Measurements from ENCODE around the gene CFAP68. TPM values are rescaled to one million over a fixed set of nuclear protein-coding genes. Genes with fewer than 3 reads are reported as not detected.
"Not testable (repeated sequence)": the region's sequence is repeated elsewhere in the genome, so short reads cannot be mapped to it uniquely, and the experiment has no call there.

The CFAP68 gene
- polyA plus RNA-seq, 3 donors: 21.3 to 37.8 (median 29.8) TPM

DNA sequence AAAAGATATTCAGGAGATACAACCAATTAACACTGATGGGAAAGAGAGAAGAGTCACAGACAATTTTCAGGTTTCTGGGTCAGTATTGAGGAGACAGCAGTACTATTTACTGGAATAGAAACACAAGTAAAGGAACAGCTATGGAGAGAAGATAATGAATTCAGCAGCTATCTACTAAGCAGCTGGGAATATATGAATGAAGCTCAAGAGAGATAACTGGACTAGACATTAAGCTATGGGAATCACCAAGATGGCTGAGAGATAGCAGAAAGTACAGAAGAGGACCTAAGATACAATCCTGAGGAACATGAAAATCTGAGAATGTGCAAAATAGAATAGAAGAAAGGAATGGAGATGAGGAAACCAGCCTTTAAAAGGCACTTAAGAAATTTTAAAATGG lies 23.8 kb upstream of the CFAP68 start:
- no peak overlapping the region for H3K27ac ChIP-seq (ENCODE audit: low read depth, low read length)

DNA sequence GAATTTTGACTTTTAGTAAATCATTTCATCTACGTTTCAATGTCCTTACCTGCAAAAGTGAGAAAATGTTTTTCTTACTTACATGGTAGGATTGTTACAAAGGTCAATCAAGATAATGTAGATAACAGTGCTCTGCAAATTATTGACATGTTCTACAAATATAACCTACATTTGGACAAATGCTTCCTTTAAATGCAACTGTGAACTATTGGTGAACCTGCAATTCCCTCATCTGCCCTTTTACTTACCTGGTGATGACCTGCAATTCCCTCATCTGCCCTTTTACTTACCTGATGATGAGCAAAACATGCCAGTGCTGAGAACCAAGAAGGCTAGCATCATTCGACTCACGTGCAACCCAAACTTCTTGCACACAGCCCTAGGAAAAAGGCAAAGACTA lies 19.1 kb upstream of the CFAP68 start:
- no peak overlapping the region for H3K27ac ChIP-seq (ENCODE audit: low read depth, low read length)
- 76 to 95% (median 95%) methylated on average over 3 of the region's 3 CpGs for WGBS, 3 donors

DNA sequence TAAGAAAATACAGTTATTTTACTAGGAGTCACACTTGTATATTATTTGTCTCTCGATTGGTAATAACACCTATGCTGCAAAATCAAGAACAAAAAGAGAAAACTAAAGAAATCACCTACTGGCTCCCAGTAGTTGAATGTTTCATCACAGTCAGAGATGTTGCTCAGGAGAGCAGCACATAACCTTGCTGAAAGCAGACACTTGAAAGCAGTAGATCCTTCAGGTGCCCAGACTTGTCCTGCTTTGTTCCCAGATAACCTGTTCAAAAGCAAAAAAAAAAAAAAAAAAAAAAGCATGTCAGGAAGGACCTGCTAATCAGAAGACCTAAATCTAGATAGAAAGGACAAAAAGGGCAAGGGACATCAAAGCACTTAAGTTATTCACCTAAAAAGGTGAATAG lies 9.2 kb upstream of the CFAP68 start:
- no peak overlapping the region for H3K27ac ChIP-seq (ENCODE audit: low read depth, low read length)
- 75 to 93% (median 90%) methylated on average over 1 of the region's 1 CpG for WGBS, 3 donors

DNA sequence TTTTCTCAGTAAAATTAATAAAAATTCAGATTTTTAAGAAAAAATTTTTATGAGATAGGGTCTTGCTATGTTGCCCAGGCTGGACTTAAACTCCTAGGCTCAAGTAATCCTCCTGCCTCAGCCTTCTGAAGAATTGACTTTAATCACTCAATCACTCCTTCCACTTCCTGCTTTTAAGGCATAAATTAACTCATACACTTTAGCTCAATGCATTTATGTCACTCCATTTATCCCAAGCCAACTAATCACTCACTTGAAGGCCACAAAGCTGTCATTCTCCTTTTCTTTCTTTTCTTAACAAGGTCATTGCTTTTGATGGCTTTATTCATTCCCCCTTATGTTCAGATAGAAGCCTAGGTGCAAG lies 8.8 kb upstream of the CFAP68 start:
- H3K27ac ChIP-seq (ENCODE audit: low read depth, low read length): no peak overlapping the region

DNA sequence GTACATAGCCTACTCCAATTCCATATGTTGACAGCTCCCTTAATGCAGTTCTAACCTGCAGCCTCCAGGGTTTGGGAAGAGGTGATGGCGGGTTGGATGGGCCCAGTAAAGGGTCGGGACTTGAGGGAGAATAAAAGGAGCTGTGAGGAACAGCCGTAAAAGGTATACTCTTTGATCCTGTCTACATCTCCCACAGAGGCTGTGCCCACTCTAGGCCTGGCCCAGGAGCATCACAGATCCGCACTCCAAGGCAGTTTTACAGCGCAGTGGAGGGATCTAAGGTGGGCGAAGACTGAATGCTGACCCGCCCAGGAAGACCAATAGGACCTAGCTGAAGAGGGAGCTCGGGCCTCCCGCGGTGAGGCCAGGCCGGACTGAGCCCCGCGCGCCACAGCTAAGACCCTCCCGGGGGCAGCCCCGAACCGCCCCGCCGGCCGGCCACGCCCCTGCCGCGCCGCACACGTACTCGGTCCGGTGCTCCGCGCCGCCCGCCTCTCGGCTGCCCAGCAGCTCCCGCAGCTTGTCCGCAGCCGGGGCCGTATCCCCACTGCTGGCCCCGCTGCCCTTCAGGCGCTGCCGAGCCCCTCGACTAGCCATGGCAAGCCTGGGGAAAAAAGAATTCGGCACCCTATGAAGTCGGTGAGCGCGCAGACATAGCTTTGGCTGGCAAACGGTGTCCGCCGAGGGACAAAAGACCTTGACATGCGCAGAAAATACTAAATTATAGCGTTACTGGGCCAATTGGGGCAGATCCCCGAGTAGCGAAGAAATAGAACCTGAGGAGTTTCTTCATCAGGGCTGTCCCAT lies 8.3 kb upstream of the CFAP68 start, which contains the start of gene ALG9:
Gene ALG9, minus strand, starts transcription at position 696 of the 807 bp plus-strand sequence. Its CDS starts 99 bp downstream, at position 597.
- 0 to 1% (median 0%) methylated on average over 50 to 51 of the region's 51 CpGs for WGBS, 3 donors
- H3K27ac ChIP-seq (ENCODE audit: low read depth, low read length): no peak within 1 kb of the TSS

DNA sequence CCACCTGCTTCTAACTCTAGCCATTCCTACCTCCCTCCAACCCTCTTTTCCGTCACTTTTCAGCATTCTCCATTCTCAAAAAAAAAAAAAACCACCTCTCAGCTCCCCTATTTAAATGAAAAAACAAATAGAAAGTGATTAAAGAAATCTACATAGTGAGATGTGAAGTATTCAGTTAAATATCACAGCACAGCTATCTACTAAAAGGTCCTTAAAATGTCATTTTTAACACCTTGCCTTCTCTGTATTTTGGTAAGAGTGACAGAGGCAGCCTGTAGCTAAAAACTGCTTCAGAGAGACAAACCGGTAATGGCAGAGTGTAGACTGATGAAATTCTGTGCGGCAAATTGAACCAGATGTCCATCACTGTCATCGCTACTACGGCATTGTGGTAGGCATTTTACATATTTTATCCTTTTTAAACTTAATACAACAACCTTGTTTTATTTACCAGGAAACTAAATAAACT lies 7.6 kb upstream of the CFAP68 start:
- 45 to 60% (median 57%) methylated on average over 5 of the region's 5 CpGs for WGBS, 3 donors
- H3K27ac ChIP-seq (ENCODE audit: low read depth, low read length): no peak overlapping the region

DNA sequence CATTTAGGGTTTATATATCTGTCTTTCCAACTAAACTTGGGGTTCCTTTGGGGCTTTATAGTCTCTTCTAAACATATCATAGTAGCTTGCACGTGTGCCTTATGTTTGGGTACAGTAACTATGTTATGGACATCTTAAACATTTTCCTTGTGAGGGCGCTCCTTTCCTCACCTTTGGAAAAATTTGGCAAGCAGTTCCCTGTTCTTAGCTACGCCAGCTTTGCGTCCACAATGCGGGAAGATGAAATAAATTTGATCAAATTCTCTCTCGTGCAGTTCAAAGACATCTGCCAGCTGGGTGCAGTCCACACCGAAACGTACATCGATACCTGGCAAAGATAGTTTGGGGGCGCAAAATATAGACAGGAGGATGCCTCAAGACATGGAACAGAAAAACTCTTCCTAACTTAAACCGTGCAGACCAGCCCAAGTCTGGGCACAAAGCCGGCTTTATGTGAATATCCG lies 924 bp upstream of the CFAP68 start:
- 0% methylated on average over 13 of the region's 13 CpGs for WGBS, 3 donors
- peak overlapping the region; percentile 28 for H3K27ac ChIP-seq (ENCODE audit: low read depth, low read length)

DNA sequence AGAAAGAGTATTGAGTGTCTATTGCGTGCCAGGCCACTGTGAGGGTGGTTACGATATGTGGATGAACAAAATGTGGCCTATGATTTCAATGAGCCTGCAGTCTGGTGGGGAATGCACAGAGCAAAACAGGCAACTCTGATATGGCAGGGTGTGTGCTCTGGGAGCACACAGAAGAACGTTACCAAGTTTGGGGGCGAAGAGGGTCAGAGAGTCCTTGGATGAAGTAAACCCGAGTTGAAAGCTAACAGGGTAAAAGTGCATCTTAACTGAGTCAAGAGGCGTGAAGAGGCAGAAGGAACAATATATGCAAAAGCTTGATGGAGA lies 258 bp downstream of the CFAP68 start:
- no peak overlapping the region for H3K27ac ChIP-seq (ENCODE audit: low read depth, low read length)
- WGBS, 3 donors: 30 to 51% (median 41%) methylated on average over 6 of the region's 6 CpGs

DNA sequence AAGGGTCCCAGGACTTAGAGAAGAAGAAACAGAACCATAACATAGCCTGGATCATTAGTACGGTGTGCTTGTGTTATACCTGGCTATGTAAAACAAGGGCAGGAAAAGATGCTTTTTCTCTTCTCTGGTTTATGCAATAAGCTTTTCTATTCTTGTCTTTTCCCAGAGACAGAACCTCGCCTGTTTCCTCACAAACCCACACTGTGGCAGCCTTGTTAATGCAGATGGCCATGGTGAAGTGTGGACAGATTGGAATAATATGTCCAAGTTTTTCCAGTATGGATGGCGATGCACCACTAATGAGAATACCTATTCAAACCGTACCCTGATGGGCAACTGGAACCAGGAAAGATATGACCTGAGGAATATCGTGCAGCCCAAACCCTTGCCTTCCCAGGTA lies 2.9 kb downstream of the CFAP68 start:
- 86 to 93% (median 92%) methylated on average over 5 of the region's 5 CpGs for WGBS, 3 donors
- no peak overlapping the region for H3K27ac ChIP-seq (ENCODE audit: low read depth, low read length)

DNA sequence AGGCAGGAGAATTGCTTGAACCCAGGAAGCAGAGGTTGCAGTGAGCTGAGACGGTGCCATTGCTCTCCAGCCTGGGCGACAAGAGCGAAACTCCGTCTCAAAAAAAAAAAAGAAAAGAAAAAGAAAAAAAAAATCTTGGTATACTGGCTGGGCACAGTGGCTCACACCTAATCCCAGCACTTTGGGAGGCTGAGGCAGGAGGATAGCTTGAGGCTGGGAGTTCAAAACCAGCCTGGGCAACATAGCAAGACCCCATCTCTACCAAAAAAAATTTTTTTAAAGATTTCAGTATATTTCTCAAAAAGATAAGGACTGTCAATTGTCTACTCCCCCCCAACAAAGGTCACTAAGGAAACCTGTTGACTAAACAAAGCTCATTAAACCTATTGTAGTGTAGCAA lies 5.7 kb downstream of the CFAP68 start:
- 72 to 98% (median 74%) methylated on average over 4 of the region's 4 CpGs for WGBS, 3 donors

DNA sequence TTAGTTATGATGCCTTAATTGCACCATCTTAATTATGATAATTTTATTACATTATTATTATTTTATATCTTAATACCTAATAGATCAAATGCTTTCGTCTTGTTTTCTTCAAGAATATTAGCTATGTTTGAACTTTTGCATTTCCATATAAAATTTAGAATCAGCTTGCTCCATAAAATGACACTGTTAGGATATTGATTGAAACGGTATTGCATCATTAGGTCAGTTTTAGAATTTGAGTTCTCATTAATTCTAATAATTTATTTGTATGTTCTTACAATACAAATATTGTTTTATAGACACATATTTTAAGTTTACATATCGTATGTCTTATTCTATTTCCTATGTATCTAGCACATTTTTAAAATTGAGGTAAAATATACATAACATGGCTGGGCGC lies 6.7 kb downstream of the CFAP68 start:
- no peak overlapping the region for H3K27ac ChIP-seq (ENCODE audit: low read depth, low read length)
- 79 to 92% (median 89%) methylated on average over 4 of the region's 4 CpGs for WGBS, 3 donors

More for the DNA sequence above, 5.7 kb downstream of the CFAP68 start:
- H3K27ac ChIP-seq (ENCODE audit: low read depth, low read length): not testable (repeated sequence)

DNA sequence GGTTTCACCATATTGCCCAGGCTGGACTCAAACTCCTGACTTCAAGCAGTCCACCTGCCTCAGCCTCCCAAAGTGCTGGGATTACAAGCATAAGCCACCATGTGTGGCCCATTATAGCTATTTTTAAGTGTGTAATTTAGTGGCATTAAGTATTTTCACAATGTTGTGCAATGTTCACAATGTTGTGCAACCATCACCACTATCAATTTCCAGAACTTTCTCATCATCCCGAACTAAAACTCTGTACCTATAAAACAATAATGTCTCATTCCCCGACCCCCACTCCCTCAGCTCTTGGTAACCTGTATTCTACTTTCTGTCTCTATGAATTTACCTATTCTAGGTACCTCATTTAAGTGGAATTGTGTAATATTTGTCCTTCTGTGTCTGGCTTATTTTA lies 7.5 kb downstream of the CFAP68 start:
- 76 to 80% (median 79%) methylated on average over 2 of the region's 2 CpGs for WGBS, 3 donors
- H3K27ac ChIP-seq (ENCODE audit: low read depth, low read length): no peak overlapping the region

DNA sequence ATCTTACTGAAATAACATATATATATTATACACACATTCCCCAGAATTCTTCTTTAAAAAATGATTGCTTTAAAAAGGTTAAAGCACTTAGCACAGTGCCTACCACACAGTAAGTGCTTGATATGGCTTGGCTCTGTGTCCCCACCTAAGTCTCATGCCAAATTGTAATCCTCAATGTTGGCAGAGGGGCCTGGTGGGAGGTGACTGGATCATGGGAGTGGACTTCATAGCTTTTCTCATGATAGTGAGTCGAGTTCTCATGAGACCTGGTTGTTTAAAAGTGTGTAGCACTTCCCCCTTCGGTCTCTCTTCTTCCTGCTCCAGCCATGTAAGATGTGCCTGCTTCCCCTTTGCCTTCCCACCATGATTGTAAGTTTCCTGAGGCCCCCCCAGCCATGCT lies 26.1 kb downstream of the CFAP68 start:
- no peak overlapping the region for H3K27ac ChIP-seq (ENCODE audit: low read depth, low read length)

DNA sequence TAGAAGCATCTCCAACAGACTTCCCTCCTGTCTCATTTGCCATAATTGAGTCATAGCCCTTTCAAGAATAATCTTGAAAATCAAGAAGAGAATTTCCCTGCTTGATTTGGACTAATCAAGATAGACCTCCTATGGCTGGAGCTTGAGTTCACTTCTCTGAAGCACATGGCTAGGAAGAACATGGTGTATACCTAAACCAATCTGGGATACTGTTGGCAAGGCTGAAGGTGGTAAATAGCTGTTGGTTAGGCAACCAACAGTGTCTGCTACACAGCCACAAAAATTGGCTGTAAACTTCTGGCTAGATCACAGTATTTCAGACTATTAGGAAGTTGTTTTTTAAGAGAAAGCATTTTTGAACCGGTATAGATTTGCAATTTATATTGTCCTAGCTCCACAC lies 27.3 kb downstream of the CFAP68 start:
- WGBS, 3 donors: 81 to 93% (median 84%) methylated on average over 1 of the region's 1 CpG
- H3K27ac ChIP-seq (ENCODE audit: low read depth, low read length): no peak overlapping the region

More for the DNA sequence above, 26.1 kb downstream of the CFAP68 start:
- WGBS, 3 donors: 26 to 52% (median 32%) methylated on average over 2 of the region's 2 CpGs

DNA sequence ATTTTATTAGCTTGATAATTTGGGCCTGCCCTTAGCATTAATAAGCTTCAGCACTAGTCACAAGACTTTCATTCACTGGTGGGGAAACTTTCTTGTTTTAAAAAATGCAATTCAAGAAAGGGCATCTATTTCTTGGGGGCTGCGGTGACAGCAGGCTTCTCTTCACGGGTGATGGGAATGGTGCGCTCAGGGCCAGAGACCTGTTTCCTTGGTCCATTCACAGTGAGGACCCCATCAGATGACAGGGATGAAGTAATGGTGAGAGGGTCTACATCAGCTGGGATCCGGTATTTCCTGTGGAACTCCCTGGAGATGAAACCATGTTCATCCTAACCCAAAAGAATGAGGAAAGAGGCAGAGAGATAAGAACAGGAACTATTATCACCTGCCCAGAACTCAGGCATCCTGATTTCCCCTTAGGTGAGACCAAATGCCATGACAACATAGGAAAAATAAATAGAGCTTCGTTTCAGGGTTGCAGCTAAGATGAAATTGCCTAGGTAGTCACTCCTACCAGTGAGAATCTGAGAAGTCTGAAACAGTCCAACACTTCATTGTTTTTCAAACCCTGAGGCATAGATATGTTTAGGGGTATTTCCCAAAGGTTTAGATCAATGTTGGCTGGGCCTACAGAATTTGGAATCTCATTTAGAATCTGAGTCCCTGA lies 29.4 kb downstream of the CFAP68 start:
- WGBS, 3 donors: 76 to 82% (median 78%) methylated on average over 5 of the region's 5 CpGs
- no peak overlapping the region for H3K27ac ChIP-seq (ENCODE audit: low read depth, low read length)

DNA sequence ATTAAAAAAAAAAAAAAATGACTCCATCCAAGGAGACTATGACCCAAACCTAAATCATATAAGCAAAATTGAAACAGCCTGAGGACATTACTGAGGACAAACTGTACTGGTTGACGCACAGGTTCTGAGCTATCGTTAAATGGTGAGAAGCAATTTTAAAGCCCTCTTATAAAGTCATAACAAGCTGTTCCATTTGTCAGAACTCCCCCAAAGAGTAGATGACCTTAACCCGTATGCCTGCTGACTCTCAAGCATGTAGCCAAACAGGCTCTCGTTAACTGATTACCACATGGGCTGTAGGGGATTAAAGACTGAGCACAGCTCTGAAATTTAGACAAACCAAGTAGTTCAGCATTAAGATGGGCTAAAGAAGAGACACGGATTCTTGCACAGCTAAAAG lies 30.0 kb downstream of the CFAP68 start:
- no peak overlapping the region for H3K27ac ChIP-seq (ENCODE audit: low read depth, low read length)
- WGBS, 3 donors: 71 to 78% (median 78%) methylated on average over 5 of the region's 5 CpGs

DNA sequence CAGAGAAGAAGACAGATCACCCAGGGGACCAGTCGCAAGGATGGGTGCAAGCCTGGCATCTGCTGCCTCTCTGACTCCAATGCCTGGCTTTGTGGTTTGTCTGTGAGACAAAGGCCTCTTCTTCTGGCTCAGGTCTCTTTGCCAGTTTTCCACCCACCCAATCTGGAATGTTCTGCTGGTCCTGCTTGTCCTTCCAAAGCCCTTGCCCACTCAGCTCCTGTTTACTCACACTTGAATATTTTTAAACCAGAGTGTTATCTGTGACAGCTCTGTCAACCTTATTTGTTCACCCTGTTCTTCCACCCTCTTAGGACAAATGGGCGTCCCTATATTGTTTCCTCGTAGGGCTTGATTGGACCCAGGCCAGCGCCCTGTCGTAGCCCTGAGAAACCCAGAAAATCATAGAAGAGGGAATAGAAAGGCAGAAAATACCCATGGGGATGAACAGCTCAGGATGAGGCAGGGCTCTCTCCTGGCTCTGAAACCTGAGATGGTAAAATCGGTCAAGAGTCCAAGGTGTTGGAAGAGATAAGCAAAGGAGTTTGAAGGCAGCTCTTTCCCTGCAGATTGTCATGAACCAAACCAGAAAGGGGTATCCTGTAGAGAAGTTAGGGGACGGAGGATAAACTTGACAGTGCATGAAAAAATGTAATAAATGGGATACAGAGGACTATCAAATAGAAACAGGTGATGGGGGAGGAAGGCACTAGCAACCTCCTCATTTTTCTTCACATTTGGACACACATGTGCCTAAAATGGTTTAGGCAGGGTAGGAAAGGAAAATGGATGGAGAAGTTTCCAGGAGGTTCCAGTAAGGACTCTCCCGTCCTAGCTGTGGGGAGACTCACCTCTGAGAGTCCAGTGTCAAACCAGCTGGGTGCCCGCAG lies 31.6 kb downstream of the CFAP68 start:
- 47 to 59% (median 56%) methylated on average over 9 of the region's 9 CpGs for WGBS, 3 donors
- no peak overlapping the region for H3K27ac ChIP-seq (ENCODE audit: low read depth, low read length)

DNA sequence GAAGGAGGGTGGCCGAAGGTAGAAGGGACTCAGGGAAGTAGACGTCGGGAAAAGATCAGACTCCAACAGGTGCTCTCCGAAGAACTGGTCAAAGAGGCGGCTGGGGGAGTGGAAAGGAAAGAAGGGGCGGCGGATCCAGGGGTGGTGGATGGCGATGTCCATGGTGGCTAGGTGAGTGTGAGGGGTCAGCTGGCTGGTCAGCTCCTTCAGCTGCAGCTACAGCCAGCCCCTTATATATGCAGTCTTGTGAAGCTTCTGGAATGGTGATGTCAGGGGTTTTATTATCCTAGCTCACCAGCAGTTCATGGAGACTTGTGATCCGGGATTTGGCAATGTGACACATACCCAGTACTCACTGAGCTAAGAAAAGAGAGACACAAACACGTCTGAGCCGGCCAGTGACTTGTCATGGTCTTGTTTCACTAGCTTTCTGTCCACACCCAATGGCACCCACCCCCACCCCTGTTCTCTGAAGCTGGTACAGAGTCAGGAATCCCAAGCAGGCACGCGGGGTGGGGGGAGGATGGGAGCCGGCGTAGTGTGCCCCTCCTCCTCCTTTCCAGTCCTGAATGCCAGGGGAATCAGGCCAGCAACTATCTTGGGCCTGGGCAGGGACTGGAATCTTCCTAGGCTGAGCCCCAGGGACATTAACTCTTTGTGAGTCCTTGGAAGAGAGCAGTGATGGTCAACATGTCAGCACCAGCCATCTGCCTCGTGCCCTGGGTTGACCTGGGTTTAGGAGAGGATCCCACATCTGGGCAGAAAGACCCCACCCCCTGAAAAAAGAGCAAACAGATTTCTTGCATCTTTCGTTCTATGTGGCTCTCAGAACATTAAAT lies 32.4 kb downstream of the CFAP68 start, which contains the start of gene CRYAB:
Gene CRYAB, minus strand, starts transcription at position 208 of the 839 bp plus-strand sequence. Its CDS starts 46 bp downstream, at position 162.
- peak within 1 kb of the TSS; percentile 41 for H3K27ac ChIP-seq (ENCODE audit: low read depth, low read length)
- WGBS, 3 donors: 27 to 52% (median 51%) methylated on average over 17 of the region's 17 CpGs
